ENCODE data around the gene TTPAL. TPM values are rescaled to one million over a fixed set of nuclear protein-coding genes. Genes with fewer than 3 reads are reported as not detected.

TTPAL gene
- total and polyA plus RNA-seq, 4 donors, result 11.6 to 39.7 (median 17.6) TPM

DNA sequence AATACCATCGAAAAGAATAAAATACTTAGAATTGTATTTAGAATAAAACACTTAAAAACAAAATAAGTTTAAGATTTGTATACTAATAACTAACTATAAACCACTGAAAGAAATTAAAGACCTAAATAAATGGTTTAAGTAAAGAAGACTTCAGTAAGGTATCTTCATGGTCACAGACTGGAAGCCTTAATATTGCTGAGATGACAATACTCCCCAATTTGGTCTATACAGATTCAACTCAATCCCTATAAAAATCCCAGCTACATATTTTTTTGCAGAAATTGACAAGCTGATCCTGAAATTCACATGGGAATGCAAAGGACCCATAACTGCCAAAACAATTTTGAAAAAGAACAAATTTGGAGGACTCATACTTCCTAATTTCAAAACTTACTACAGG is 27.3 kb downstream of the TTPAL start (continued):
- TF ChIP-seq HNF4A (conservative IDR thresholded peaks at IDR 0.05) (no peak), FOXA2 (IDR thresholded peaks at IDR 0.05) (no peak), ATF3 (IDR thresholded peaks at IDR 0.05) (no peak), RXRA (IDR thresholded peaks at IDR 0.05) (no peak)

- Histone ChIP-seq H3K36me3 (ENCODE audit: control insufficient read depth in 4 of 4, insufficient read depth in 3 of 4, low read depth in 1 of 4, low read length in 3 of 4) (peaks cover 26 to 77% (median 66%) of the 10 kb centered on the region in 4 donors), H3K27me3 (ENCODE audit: control insufficient read depth in 4 of 4, insufficient read depth in 4 of 4, low read length in 3 of 4) (no peaks in the 10 kb centered on the region), H3K4me3 (ENCODE audit: low read depth in 1 of 3, low read length in 3 of 3) (no peak overlapping the region), H3K9me3 (ENCODE audit: control insufficient read depth in 4 of 4, low read length in 3 of 4) (no peaks in the 10 kb centered on the region), H3K4me1 (ENCODE audit: control insufficient read depth in 4 of 4, insufficient read depth in 4 of 4, low read length in 3 of 4) (no peaks in the 10 kb centered on the region), H3K27ac (ENCODE audit: low read depth in 1 of 2, low read length in 2 of 2) (no peak overlapping the region), H3K9ac (ENCODE audit: low read depth in 1 of 2, low read length in 2 of 2) (no peak overlapping the region)
- TF ChIP-seq EGR1 (IDR thresholded peaks at IDR 0.05; ENCODE audit: low read depth in 2 of 2), result no peak
- TF ChIP-seq SP1 (IDR thresholded peaks at IDR 0.05), result no peak
- no peak for TF ChIP-seq HNF4A (conservative IDR thresholded peaks at IDR 0.05)
- no peak for TF ChIP-seq FOXA1 (IDR thresholded peaks at IDR 0.05)
- no peak for TF ChIP-seq CTCF (IDR thresholded peaks at IDR 0.05; ENCODE audit: low read depth, low read length, missing input control)
- no peak for TF ChIP-seq HNF4G (IDR thresholded peaks at IDR 0.05)
- TF ChIP-seq, protein P1, sequence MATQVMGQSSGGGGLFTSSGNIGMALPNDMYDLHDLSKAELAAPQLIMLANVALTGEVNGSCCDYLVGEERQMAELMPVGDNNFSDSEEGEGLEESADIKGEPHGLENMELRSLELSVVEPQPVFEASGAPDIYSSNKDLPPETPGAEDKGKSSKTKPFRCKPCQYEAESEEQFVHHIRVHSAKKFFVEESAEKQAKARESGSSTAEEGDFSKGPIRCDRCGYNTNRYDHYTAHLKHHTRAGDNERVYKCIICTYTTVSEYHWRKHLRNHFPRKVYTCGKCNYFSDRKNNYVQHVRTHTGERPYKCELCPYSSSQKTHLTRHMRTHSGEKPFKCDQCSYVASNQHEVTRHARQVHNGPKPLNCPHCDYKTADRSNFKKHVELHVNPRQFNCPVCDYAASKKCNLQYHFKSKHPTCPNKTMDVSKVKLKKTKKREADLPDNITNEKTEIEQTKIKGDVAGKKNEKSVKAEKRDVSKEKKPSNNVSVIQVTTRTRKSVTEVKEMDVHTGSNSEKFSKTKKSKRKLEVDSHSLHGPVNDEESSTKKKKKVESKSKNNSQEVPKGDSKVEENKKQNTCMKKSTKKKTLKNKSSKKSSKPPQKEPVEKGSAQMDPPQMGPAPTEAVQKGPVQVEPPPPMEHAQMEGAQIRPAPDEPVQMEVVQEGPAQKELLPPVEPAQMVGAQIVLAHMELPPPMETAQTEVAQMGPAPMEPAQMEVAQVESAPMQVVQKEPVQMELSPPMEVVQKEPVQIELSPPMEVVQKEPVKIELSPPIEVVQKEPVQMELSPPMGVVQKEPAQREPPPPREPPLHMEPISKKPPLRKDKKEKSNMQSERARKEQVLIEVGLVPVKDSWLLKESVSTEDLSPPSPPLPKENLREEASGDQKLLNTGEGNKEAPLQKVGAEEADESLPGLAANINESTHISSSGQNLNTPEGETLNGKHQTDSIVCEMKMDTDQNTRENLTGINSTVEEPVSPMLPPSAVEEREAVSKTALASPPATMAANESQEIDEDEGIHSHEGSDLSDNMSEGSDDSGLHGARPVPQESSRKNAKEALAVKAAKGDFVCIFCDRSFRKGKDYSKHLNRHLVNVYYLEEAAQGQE (IDR thresholded peaks at IDR 0.05), result no peak
- TF ChIP-seq FOXA2 (IDR thresholded peaks at IDR 0.05), result no peak
- TF ChIP-seq, protein P2, sequence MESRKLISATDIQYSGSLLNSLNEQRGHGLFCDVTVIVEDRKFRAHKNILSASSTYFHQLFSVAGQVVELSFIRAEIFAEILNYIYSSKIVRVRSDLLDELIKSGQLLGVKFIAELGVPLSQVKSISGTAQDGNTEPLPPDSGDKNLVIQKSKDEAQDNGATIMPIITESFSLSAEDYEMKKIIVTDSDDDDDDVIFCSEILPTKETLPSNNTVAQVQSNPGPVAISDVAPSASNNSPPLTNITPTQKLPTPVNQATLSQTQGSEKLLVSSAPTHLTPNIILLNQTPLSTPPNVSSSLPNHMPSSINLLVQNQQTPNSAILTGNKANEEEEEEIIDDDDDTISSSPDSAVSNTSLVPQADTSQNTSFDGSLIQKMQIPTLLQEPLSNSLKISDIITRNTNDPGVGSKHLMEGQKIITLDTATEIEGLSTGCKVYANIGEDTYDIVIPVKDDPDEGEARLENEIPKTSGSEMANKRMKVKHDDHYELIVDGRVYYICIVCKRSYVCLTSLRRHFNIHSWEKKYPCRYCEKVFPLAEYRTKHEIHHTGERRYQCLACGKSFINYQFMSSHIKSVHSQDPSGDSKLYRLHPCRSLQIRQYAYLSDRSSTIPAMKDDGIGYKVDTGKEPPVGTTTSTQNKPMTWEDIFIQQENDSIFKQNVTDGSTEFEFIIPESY (IDR thresholded peaks at IDR 0.05), result no peak
- TF ChIP-seq ATF3 (IDR thresholded peaks at IDR 0.05), result no peak
- TF ChIP-seq NR2F2 (IDR thresholded peaks at IDR 0.05), result no peak
- no peak for TF ChIP-seq RXRA (IDR thresholded peaks at IDR 0.05)
- TF ChIP-seq GABPA (IDR thresholded peaks at IDR 0.05 in 1 of 2, conservative IDR thresholded peaks at IDR 0.05 in 1 of 2), result no peak
- no peak for TF ChIP-seq RAD21 (IDR thresholded peaks at IDR 0.05)
- 90% methylated on average over 6 of the region's 6 CpGs for WGBS
- DNase-seq (ENCODE audit: low spot score), result no peak
Measured at GRCh38 chr20:44504402-44505307, 29.0 kb downstream of the TTPAL start.
